ENCODE measurements around the gene PLXNB2.
"Not testable (repeated sequence)": the region's sequence is repeated elsewhere in the genome, so short reads cannot be mapped to it uniquely, and the experiment has no call there.

Gene PLXNB2

GRCh38 chr22:50280022-50280707, 27.3 kb downstream of the PLXNB2 start:
- no peak for DNase-seq (ENCODE audit: low read depth, low spot score)

- DNase-seq (ENCODE audit: low read depth, low spot score): no peak
These were observed 28.4 kb downstream of the PLXNB2 start for GRCh38 chr22:50278956-50279619.

GRCh38 chr22:50278461-50278860, 29.0 kb downstream of the PLXNB2 start:
- no peak for DNase-seq (ENCODE audit: low read depth, low spot score)

- no peak for DNase-seq (ENCODE audit: low read depth, low spot score)
These were observed 29.7 kb downstream of the PLXNB2 start for GRCh38 chr22:50277761-50278160.

- no peak for DNase-seq (ENCODE audit: low read depth, low spot score)
These were observed 31.3 kb downstream of the PLXNB2 start for GRCh38 chr22:50276143-50276542.

- no peak for DNase-seq (ENCODE audit: low read depth, low spot score)
These were observed 32.0 kb downstream of the PLXNB2 start for GRCh38 chr22:50275181-50276055.

GRCh38 chr22:50274771-50275170, 32.7 kb downstream of the PLXNB2 start:
- DNase-seq (ENCODE audit: low read depth, low spot score): no peak

GRCh38 chr22:50274311-50274710, 33.1 kb downstream of the PLXNB2 start:
- no peak for DNase-seq (ENCODE audit: low read depth, low spot score)

- not testable (repeated sequence) for DNase-seq (ENCODE audit: low read depth, low spot score)
These were observed 33.7 kb downstream of the PLXNB2 start for GRCh38 chr22:50273781-50274180.

- not testable (repeated sequence) for DNase-seq (ENCODE audit: low read depth, low spot score)
These were observed 34.1 kb downstream of the PLXNB2 start for GRCh38 chr22:50273352-50273751.

- no peak for DNase-seq (ENCODE audit: low read depth, low spot score)
These were observed 35.2 kb downstream of the PLXNB2 start for GRCh38 chr22:50272044-50272802.

- DNase-seq (ENCODE audit: low read depth, low spot score): no peak
These were observed 35.9 kb downstream of the PLXNB2 start for GRCh38 chr22:50271519-50271970.

GRCh38 chr22:50270666-50271394, 36.6 kb downstream of the PLXNB2 start:
- DNase-seq (ENCODE audit: low read depth, low spot score): no peak

- DNase-seq (ENCODE audit: low read depth, low spot score): no peak
These were observed 37.3 kb downstream of the PLXNB2 start, which contains the start of gene MAPK11 for GRCh38 chr22:50269970-50270665. Gene MAPK11, minus strand, starts transcription at chr22:50270380. Its CDS starts 88 bp downstream, at chr22:50270292.

- DNase-seq (ENCODE audit: low read depth, low spot score): no peak
These were observed 37.9 kb downstream of the PLXNB2 start for GRCh38 chr22:50269573-50269969.

- no peak for DNase-seq (ENCODE audit: low read depth, low spot score)
These were observed 38.8 kb downstream of the PLXNB2 start for GRCh38 chr22:50268655-50269113.

- DNase-seq (ENCODE audit: low read depth, low spot score): no peak
These were observed 39.7 kb downstream of the PLXNB2 start for GRCh38 chr22:50267591-50268390.

GRCh38 chr22:50266994-50267393, 40.5 kb downstream of the PLXNB2 start:
- no peak for DNase-seq (ENCODE audit: low read depth, low spot score)
